ENCODE data around the gene CD151. TPM values are rescaled to one million over a fixed set of nuclear protein-coding genes. Genes with fewer than 3 reads are reported as not detected.

The CD151 gene
- total RNA-seq, 1 experiment from 2014 or later = 179 TPM

Other genes with a start within 250 kb of the CD151 start
- 4.3 and 5.9 TPM in 2 replicates for gene IRF7, start 217.0 kb upstream of the CD151 start, total RNA-seq (2014; rRNA removed; shearing (Covaris generic))
- gene CDHR5, start 208.0 kb upstream of the CD151 start, total RNA-seq (2014; rRNA removed; shearing (Covaris generic)) = not detected in 2 replicates
- not detected in 2 replicates for gene SCT, start 205.8 kb upstream of the CD151 start, total RNA-seq (2014; rRNA removed; shearing (Covaris generic))
- not detected in 2 replicates for gene DRD4, start 195.7 kb upstream of the CD151 start, total RNA-seq (2014; rRNA removed; shearing (Covaris generic))
- 4.4 and 8.0 TPM in 2 replicates for gene DEAF1, start 137.7 kb upstream of the CD151 start, total RNA-seq (2014; rRNA removed; shearing (Covaris generic))
- 16.0 and 16.7 TPM in 2 replicates for gene TMEM80, start 137.1 kb upstream of the CD151 start, total RNA-seq (2014; rRNA removed; shearing (Covaris generic))
- not detected in 2 replicates for gene EPS8L2, start 126.7 kb upstream of the CD151 start, total RNA-seq (2014; rRNA removed; shearing (Covaris generic))
- gene TALDO1, start 85.5 kb upstream of the CD151 start, total RNA-seq (2014; rRNA removed; shearing (Covaris generic)) = 159 and 302 TPM in 2 replicates
- 7.0 and 12.4 TPM in 2 replicates for gene GATD1, start 55.5 kb upstream of the CD151 start, total RNA-seq (2014; rRNA removed; shearing (Covaris generic))
- 0.21 and 0.88 TPM in 2 replicates for gene CEND1, start 42.9 kb upstream of the CD151 start, total RNA-seq (2014; rRNA removed; shearing (Covaris generic))
- 5.1 and 11.1 TPM in 2 replicates for gene SLC25A22, start 34.7 kb upstream of the CD151 start, total RNA-seq (2014; rRNA removed; shearing (Covaris generic))
- gene PIDD1, start 27.7 kb upstream of the CD151 start, total RNA-seq (2014; rRNA removed; shearing (Covaris generic)) = 2.1 and 2.4 TPM in 2 replicates
- 504 and 706 TPM in 2 replicates for gene RPLP2, start 23.0 kb upstream of the CD151 start, total RNA-seq (2014; rRNA removed; shearing (Covaris generic))
- 5.0 and 9.8 TPM in 2 replicates for gene PNPLA2, start 14.0 kb upstream of the CD151 start, total RNA-seq (2014; rRNA removed; shearing (Covaris generic))
- gene CRACR2B, start 5.0 kb upstream of the CD151 start, total RNA-seq (2014; rRNA removed; shearing (Covaris generic)) = not detected in 2 replicates
- gene POLR2L, start 9.6 kb downstream of the CD151 start, total RNA-seq (2014; rRNA removed; shearing (Covaris generic)) = 75.8 and 144 TPM in 2 replicates
- gene TSPAN4, start 9.9 kb downstream of the CD151 start, total RNA-seq (2014; rRNA removed; shearing (Covaris generic)) = 62.5 and 118 TPM in 2 replicates
- gene CHID1, start 77.9 kb downstream of the CD151 start, total RNA-seq (2014; rRNA removed; shearing (Covaris generic)) = 17.7 and 22.1 TPM in 2 replicates
- 15.6 and 17.7 TPM in 2 replicates for gene AP2A2, start 92.9 kb downstream of the CD151 start, total RNA-seq (2014; rRNA removed; shearing (Covaris generic))
- not detected in 2 replicates for gene MUC6, start 203.8 kb downstream of the CD151 start, total RNA-seq (2014; rRNA removed; shearing (Covaris generic))
- not detected in 2 replicates for gene MUC2, start 241.9 kb downstream of the CD151 start, total RNA-seq (2014; rRNA removed; shearing (Covaris generic))

Measured in SJSA1 (cell line).